Measurements from ENCODE around the gene FAM114A2.

FAM114A2 gene

GRCh38 chr5:154049636-154050035 is 10.9 kb upstream of the FAM114A2 start:
- Histone ChIP-seq H3K4me3 (no peak overlapping the region), H3K27ac (no peak overlapping the region)
- TF ChIP-seq CTCF (IDR thresholded peaks at IDR 0.05): no peak
- no peak for DNase-seq (ENCODE audit: low spot score)

- no peak for DNase-seq (ENCODE audit: low spot score)
- Histone ChIP-seq H3K4me3 (no peak overlapping the region), H3K27ac (no peak overlapping the region)
- no peak for TF ChIP-seq CTCF (IDR thresholded peaks at IDR 0.05)
Measured at GRCh38 chr5:154047324-154047723, 8.6 kb upstream of the FAM114A2 start.

- TF ChIP-seq CTCF (IDR thresholded peaks at IDR 0.05): no peak
- no peak for DNase-seq (ENCODE audit: low spot score)
- no peak overlapping the region for H3K4me3 ChIP-seq
- no peak overlapping the region for H3K27ac ChIP-seq
Measured at GRCh38 chr5:154046486-154046885, 7.8 kb upstream of the FAM114A2 start.

GRCh38 chr5:154044581-154044980 is 5.9 kb upstream of the FAM114A2 start:
- Histone ChIP-seq H3K4me3 (no peak overlapping the region), H3K27ac (no peak overlapping the region)
- no peak for TF ChIP-seq CTCF (IDR thresholded peaks at IDR 0.05)
- DNase-seq (ENCODE audit: low spot score): no peak

GRCh38 chr5:154044099-154044498 is 5.4 kb upstream of the FAM114A2 start:
- TF ChIP-seq CTCF (IDR thresholded peaks at IDR 0.05): no peak
- DNase-seq (ENCODE audit: low spot score): no peak
- Histone ChIP-seq H3K4me3 (no peak overlapping the region), H3K27ac (no peak overlapping the region)

GRCh38 chr5:154042766-154043165 is 4.1 kb upstream of the FAM114A2 start:
- no peak for DNase-seq (ENCODE audit: low spot score)
- H3K27ac ChIP-seq: peak overlapping the region in 1 of 2 donors; percentile 48

GRCh38 chr5:154039458-154039829 is 734 bp upstream of the FAM114A2 start:
- TF ChIP-seq CTCF (IDR thresholded peaks at IDR 0.05): no peak
- no peak for DNase-seq (ENCODE audit: low spot score)
- Histone ChIP-seq H3K27ac (no peak overlapping the region), H3K4me3 (peak overlapping the region; percentile 89)

More at GRCh38 chr5:154042766-154043165, 4.1 kb upstream of the FAM114A2 start:
- no peak for TF ChIP-seq CTCF (IDR thresholded peaks at IDR 0.05)
- peak overlapping the region; percentile 17 for H3K4me3 ChIP-seq

Data from coronary artery (tissue), 2 donors.